Stimulated activated CD4-positive, alpha-beta T cell treated with anti-CD3 and anti-CD28 coated beads, Interleukin-2, amount 100 ng/mL, for 4 hours (primary cell): ENCODE measurements around the gene KCNT2.
"Not testable (repeated sequence)": the region's sequence is repeated elsewhere in the genome, so short reads cannot be mapped to it uniquely, and the experiment has no call there.

Experiments used
- DNase-seq: peaks from one replicate; pipeline ENCODE4 v3.0.0-alpha.2; 2020; ENCODE audit warnings: low read depth

KCNT2 gene

GRCh38 chr1:196608390-196609369, at the start of gene KCNT2:
TSS of gene KCNT2 (minus strand) at chr1:196608440. CDS start at chr1:196608309, 131 bp downstream.
- DNase-seq: no peak

- DNase-seq: no peak
These were observed 47.3 kb upstream of the KCNT2 start for GRCh38 chr1:196655494-196655893.

GRCh38 chr1:196655071-196655470, 46.8 kb upstream of the KCNT2 start:
- no peak for DNase-seq

- no peak for DNase-seq
These were observed 46.0 kb upstream of the KCNT2 start for GRCh38 chr1:196654271-196654670.

- DNase-seq: no peak
These were observed 43.5 kb upstream of the KCNT2 start, which contains the start of gene CFH for GRCh38 chr1:196651637-196652215. TSS of gene CFH (plus strand) at chr1:196652043. CDS start at chr1:196652118, 75 bp downstream.

- DNase-seq: no peak
These were observed 42.8 kb upstream of the KCNT2 start for GRCh38 chr1:196651079-196651478.

GRCh38 chr1:196650403-196650802, 42.2 kb upstream of the KCNT2 start:
- no peak for DNase-seq

GRCh38 chr1:196649990-196650389, 41.8 kb upstream of the KCNT2 start:
- DNase-seq: no peak

GRCh38 chr1:196640976-196641375, 32.7 kb upstream of the KCNT2 start:
- DNase-seq: no peak

GRCh38 chr1:196639291-196639690, 31.1 kb upstream of the KCNT2 start:
- DNase-seq: not testable (repeated sequence)

GRCh38 chr1:196638466-196638865, 30.2 kb upstream of the KCNT2 start:
- no peak for DNase-seq

GRCh38 chr1:196637606-196638005, 29.4 kb upstream of the KCNT2 start:
- DNase-seq: no peak

- DNase-seq: no peak
These were observed 20.6 kb upstream of the KCNT2 start for GRCh38 chr1:196628838-196629237.

- no peak for DNase-seq
These were observed 14.8 kb upstream of the KCNT2 start for GRCh38 chr1:196623079-196623478.

GRCh38 chr1:196619721-196620120, 11.5 kb upstream of the KCNT2 start:
- DNase-seq: no peak

- no peak for DNase-seq
These were observed 3.6 kb upstream of the KCNT2 start for GRCh38 chr1:196611873-196612272.

- no peak for DNase-seq
These were observed 1.1 kb upstream of the KCNT2 start for GRCh38 chr1:196609370-196609737.

- DNase-seq: no peak
These were observed 259 bp downstream of the KCNT2 start for GRCh38 chr1:196607981-196608380.

GRCh38 chr1:196603651-196604050, 4.6 kb downstream of the KCNT2 start:
- no peak for DNase-seq

- no peak for DNase-seq
These were observed 9.1 kb downstream of the KCNT2 start for GRCh38 chr1:196598942-196599748.

GRCh38 chr1:196594700-196595099, 13.5 kb downstream of the KCNT2 start:
- DNase-seq: no peak

- no peak for DNase-seq
These were observed 14.3 kb downstream of the KCNT2 start for GRCh38 chr1:196593955-196594354.
